Erythroblast (primary cell): ENCODE data around the gene FDPS.

ENCODE experiments used
- GATA1 ChIP-seq: IDR thresholded peaks from 2 replicates; pipeline ENCODE4 v1.6.1; 2011; ENCODE audit warnings: low read depth, mild to moderate bottlenecking, control low read depth, low read length, moderate library complexity
- POLR2A ChIP-seq: IDR thresholded peaks from 2 replicates; pipeline ENCODE4 v1.6.1; 2011; ENCODE audit warnings: mild to moderate bottlenecking, low read length

DNA sequence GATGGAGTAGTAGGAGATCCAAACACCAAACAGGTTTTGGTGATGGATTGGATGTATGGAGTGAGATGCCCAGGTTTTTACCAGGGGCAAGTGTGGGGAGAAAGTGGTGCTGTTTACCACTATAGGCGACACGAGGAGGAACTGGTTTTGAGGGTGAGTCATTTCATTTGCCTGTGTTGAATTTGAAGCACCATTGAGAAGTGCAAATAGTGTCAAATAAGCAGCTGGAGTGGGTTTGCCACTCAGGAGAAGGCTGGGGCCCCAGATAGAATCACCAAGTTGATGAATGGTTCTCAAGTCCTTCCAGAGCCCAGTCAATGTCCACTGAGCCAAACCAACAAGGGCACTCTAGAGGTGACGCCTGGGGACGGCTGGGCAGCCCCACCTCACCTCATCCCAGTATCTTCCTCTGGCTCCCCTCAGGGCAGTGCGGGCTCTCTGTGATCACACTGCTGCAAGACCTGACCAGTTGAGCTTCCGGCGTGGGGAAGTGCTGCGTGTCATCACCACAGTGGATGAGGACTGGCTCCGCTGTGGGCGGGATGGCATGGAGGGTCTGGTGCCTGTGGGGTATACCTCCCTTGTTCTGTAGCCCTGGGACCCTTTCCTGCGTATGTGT is 21.4 kb downstream of the FDPS start:
- no peak for TF ChIP-seq POLR2A
- TF ChIP-seq GATA1, result no peak
